ENCODE data around the gene ZFHX3. TPM values are rescaled to one million over a fixed set of nuclear protein-coding genes. Genes with fewer than 3 reads are reported as not detected.

Gene ZFHX3
- total and polyA plus RNA-seq, 2 donors (not counting 3 experiments of a cell fraction or from before 2014, with no cell fraction given): 3.7 to 18.8 TPM

DNA sequence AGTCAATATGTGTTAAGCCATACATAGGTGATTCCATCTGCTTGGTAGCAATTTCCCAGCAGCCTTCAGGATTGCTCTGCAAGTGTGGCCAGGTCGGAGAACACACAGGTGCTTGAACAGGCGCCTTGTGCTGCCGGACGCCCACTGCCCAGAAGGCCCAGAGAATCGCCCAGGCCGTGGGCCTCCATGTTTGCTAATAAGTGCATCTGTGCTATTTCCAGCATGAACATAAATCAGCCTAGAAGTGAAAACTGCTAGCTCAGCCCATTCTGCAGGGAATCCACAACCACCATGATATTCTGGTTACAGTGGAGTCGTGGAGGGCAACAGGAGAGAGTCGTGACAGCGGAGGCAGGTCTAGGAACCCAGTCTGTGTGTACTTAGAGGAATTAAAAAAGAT lies 78.1 kb downstream of the ZFHX3 start:
- H3K4me2 ChIP-seq (ENCODE audit: insufficient read depth, low read length): no peak overlapping the region
- no peak overlapping the region for H3K4me3 ChIP-seq (replicated peaks in 1 of 3; ENCODE audit: insufficient read depth in 1 of 3, low read depth in 1 of 3, low read length in 3 of 3)
- FAIRE-seq (no peak), DNase-seq (ENCODE audit: low read depth, low spot score) (no peak)
- intact Hi-C loops (cut with micrococcal nuclease) (no loop called here), dilution Hi-C loops (cut with MboI; ENCODE audit: extremely low pct_ligation_motif_present, low sequenced_read_pairs) (no loop called here)
- H3K79me2 ChIP-seq (ENCODE audit: control insufficient read depth, insufficient read depth, low read length): peaks cover 13% of the 10 kb centered on the region
- H4K20me1 ChIP-seq (replicated peaks; ENCODE audit: control insufficient read depth, extremely low read depth, insufficient read depth, low read length): peaks cover 3% of the 10 kb centered on the region
- no peaks in the 10 kb centered on the region for H3K27me3 ChIP-seq (ENCODE audit: control insufficient read depth in 2 of 2, insufficient read depth in 2 of 2, low read length in 2 of 2)
- no peaks in the 10 kb centered on the region for H3K9me3 ChIP-seq (replicated peaks; ENCODE audit: control insufficient read depth, insufficient read depth, low read length)
- CTCF ChIA-PET: no interaction called here
- H2AFZ ChIP-seq (ENCODE audit: low read depth, low read length): no peak overlapping the region
- no peaks in the 10 kb centered on the region for H3K36me3 ChIP-seq (ENCODE audit: control insufficient read depth in 2 of 2, extremely low read depth in 1 of 2, insufficient read depth in 2 of 2, low read length in 2 of 2)
- POLR2A ChIA-PET: no interaction called here
- H3K9ac ChIP-seq (replicated peaks; ENCODE audit: extremely low read depth, insufficient read depth, low read length): no peak overlapping the region
- no peaks in the 10 kb centered on the region for H3K9me1 ChIP-seq (replicated peaks; ENCODE audit: control insufficient read depth, extremely low read depth, insufficient read depth, low read length)
- H3K4me1 ChIP-seq (ENCODE audit: control insufficient read depth, extremely low read depth, insufficient read depth, low read length): peaks cover 11% of the 10 kb centered on the region
- H3K27ac ChIP-seq (ENCODE audit: insufficient read depth, low read depth, low read length): no peak overlapping the region
- TF ChIP-seq GATA2 (IDR thresholded peaks at IDR 0.05; ENCODE audit: insufficient read depth, insufficient read length, low read depth, low read length): no peak
- TF ChIP-seq MYC (IDR thresholded peaks at IDR 0.05; ENCODE audit: low read depth, low read length): no peak
- TF ChIP-seq POLR2AphosphoS5 (IDR thresholded peaks at IDR 0.05; ENCODE audit: insufficient read depth, low read depth, low read length): no peak
- no peak for TF ChIP-seq JUN (IDR thresholded peaks at IDR 0.05; ENCODE audit: borderline replicate concordance, insufficient read depth, insufficient read length, low read depth)
- TF ChIP-seq, protein P1, sequence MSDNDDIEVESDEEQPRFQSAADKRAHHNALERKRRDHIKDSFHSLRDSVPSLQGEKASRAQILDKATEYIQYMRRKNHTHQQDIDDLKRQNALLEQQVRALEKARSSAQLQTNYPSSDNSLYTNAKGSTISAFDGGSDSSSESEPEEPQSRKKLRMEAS (IDR thresholded peaks at IDR 0.05; ENCODE audit: insufficient read depth, insufficient read length): no peak
- no peak for TF ChIP-seq FOS (IDR thresholded peaks at IDR 0.05; ENCODE audit: borderline replicate concordance, insufficient read depth, low read length)
- BruUV-seq (replicated peaks): no TSS peak

DNA sequence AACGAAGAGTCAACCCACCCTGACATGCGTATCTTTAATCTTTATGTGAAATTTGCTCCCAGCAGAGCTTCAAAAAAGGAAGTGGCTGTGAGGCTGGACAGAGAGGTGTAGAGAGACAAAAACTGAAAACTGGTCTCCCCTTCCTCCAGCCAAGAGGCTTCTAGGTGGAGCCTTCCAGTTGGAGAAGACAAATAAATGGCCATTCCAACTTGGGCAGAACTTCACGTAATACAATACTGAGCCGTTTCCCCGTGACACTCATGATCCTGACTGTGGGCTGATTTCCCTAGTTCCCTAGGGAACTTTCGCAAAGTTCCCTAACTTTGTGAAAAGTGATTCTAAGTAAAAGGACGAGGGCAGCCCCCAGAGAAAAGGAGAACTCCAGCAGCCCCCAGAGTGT lies 78.8 kb downstream of the ZFHX3 start:
- BruUV-seq (replicated peaks): no TSS peak
- no peak overlapping the region for H3K9ac ChIP-seq (replicated peaks; ENCODE audit: extremely low read depth, insufficient read depth, low read length)
- no peak for DNase-seq (ENCODE audit: low read depth, low spot score)
- no peak overlapping the region for H3K4me3 ChIP-seq (replicated peaks in 1 of 3; ENCODE audit: insufficient read depth in 1 of 3, low read depth in 1 of 3, low read length in 3 of 3)
- TF ChIP-seq POLR2AphosphoS5 (IDR thresholded peaks at IDR 0.05; ENCODE audit: insufficient read depth, low read depth, low read length) (no peak), EZH2 (IDR thresholded peaks at IDR 0.05; ENCODE audit: borderline replicate concordance, low read depth, low read length, severe bottlenecking) (no peak), POLR2A (IDR thresholded peaks at IDR 0.05; ENCODE audit: low read depth, low read length) (no peak), JUN (IDR thresholded peaks at IDR 0.05; ENCODE audit: borderline replicate concordance, insufficient read depth, insufficient read length, low read depth) (no peak), FOS (IDR thresholded peaks at IDR 0.05; ENCODE audit: borderline replicate concordance, insufficient read depth, low read length) (no peak), MYC (IDR thresholded peaks at IDR 0.05; ENCODE audit: low read depth, low read length) (no peak), GATA2 (IDR thresholded peaks at IDR 0.05; ENCODE audit: insufficient read depth, insufficient read length, low read depth, low read length) (no peak)
- TF ChIP-seq, protein P2, sequence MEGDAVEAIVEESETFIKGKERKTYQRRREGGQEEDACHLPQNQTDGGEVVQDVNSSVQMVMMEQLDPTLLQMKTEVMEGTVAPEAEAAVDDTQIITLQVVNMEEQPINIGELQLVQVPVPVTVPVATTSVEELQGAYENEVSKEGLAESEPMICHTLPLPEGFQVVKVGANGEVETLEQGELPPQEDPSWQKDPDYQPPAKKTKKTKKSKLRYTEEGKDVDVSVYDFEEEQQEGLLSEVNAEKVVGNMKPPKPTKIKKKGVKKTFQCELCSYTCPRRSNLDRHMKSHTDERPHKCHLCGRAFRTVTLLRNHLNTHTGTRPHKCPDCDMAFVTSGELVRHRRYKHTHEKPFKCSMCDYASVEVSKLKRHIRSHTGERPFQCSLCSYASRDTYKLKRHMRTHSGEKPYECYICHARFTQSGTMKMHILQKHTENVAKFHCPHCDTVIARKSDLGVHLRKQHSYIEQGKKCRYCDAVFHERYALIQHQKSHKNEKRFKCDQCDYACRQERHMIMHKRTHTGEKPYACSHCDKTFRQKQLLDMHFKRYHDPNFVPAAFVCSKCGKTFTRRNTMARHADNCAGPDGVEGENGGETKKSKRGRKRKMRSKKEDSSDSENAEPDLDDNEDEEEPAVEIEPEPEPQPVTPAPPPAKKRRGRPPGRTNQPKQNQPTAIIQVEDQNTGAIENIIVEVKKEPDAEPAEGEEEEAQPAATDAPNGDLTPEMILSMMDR (IDR thresholded peaks at IDR 0.05; ENCODE audit: extremely low read depth in 1 of 2, insufficient read depth in 1 of 2, low read depth in 1 of 2, low read length in 2 of 2): no peak
- TF ChIP-seq, protein P1 (IDR thresholded peaks at IDR 0.05; ENCODE audit: insufficient read depth, insufficient read length): no peak
- no peaks in the 10 kb centered on the region for H3K36me3 ChIP-seq (ENCODE audit: control insufficient read depth in 2 of 2, extremely low read depth in 1 of 2, insufficient read depth in 2 of 2, low read length in 2 of 2)
- peaks cover 4% of the 10 kb centered on the region for H3K4me1 ChIP-seq (ENCODE audit: control insufficient read depth, extremely low read depth, insufficient read depth, low read length)
- no peaks in the 10 kb centered on the region for H3K27me3 ChIP-seq (ENCODE audit: control insufficient read depth in 2 of 2, insufficient read depth in 2 of 2, low read length in 2 of 2)
- H2AFZ ChIP-seq (ENCODE audit: low read depth, low read length): no peak overlapping the region
- ChIA-PET CTCF (no interaction called here), POLR2A (no interaction called here)
- H3K9me1 ChIP-seq (replicated peaks; ENCODE audit: control insufficient read depth, extremely low read depth, insufficient read depth, low read length): no peaks in the 10 kb centered on the region
- H4K20me1 ChIP-seq (replicated peaks; ENCODE audit: control insufficient read depth, extremely low read depth, insufficient read depth, low read length): peaks cover 3% of the 10 kb centered on the region
- H3K4me2 ChIP-seq (ENCODE audit: insufficient read depth, low read length): no peak overlapping the region
- H3K27ac ChIP-seq (ENCODE audit: insufficient read depth, low read depth, low read length): no peak overlapping the region
- peaks cover 13% of the 10 kb centered on the region for H3K79me2 ChIP-seq (ENCODE audit: control insufficient read depth, insufficient read depth, low read length)
- H3K9me3 ChIP-seq (replicated peaks; ENCODE audit: control insufficient read depth, insufficient read depth, low read length): no peaks in the 10 kb centered on the region
- no peak for FAIRE-seq
- dilution Hi-C loops (cut with MboI; ENCODE audit: extremely low pct_ligation_motif_present, low sequenced_read_pairs) (no loop called here), intact Hi-C loops (cut with micrococcal nuclease) (no loop called here)

All from endothelial cell of umbilical vein (primary cell).